Inflammatory macrophage treated with lipopolysaccharide for 1 hour (primary cell): Measurements from ENCODE around the gene FGF22.
"Not testable (repeated sequence)": the region's sequence is repeated elsewhere in the genome, so short reads cannot be mapped to it uniquely, and the experiment has no call there.

ENCODE experiments used
- DNase-seq, 2 donors: peaks; one replicate each; pipeline ENCODE4 v3.0.0-alpha.2; 2020 to 2022

FGF22 gene

GRCh38 chr19:639253-640160, at the start of gene FGF22:
Gene FGF22, plus strand, starts transcription at chr19:639879. Its CDS starts 47 bp downstream, at chr19:639926.
- peak; percentile 84 to 96 for DNase-seq

GRCh38 chr19:590396-590745, 49.3 kb upstream of the FGF22 start:
- no peak for DNase-seq

- DNase-seq: no peak
These were observed 49.0 kb upstream of the FGF22 start for GRCh38 chr19:590750-591098.

GRCh38 chr19:591099-591958, 48.4 kb upstream of the FGF22 start:
- DNase-seq: peak in 1 of 2 donors; percentile 21

- no peak for DNase-seq
These were observed 47.6 kb upstream of the FGF22 start for GRCh38 chr19:592101-592500.

- no peak for DNase-seq
These were observed 46.6 kb upstream of the FGF22 start for GRCh38 chr19:593055-593454.

GRCh38 chr19:593505-593904, 46.2 kb upstream of the FGF22 start:
- DNase-seq: peak in 1 of 2 donors; percentile 46

- no peak for DNase-seq
These were observed 45.3 kb upstream of the FGF22 start for GRCh38 chr19:594265-594870.

- DNase-seq: no peak
These were observed 44.1 kb upstream of the FGF22 start for GRCh38 chr19:595326-596262.

- DNase-seq: no peak
These were observed 43.4 kb upstream of the FGF22 start for GRCh38 chr19:596263-596655.

- DNase-seq: no peak
These were observed 42.0 kb upstream of the FGF22 start for GRCh38 chr19:597406-598315.

GRCh38 chr19:601310-601709, 38.4 kb upstream of the FGF22 start:
- no peak for DNase-seq

- DNase-seq: no peak
These were observed 37.9 kb upstream of the FGF22 start for GRCh38 chr19:601790-602189.

- no peak for DNase-seq
These were observed 37.0 kb upstream of the FGF22 start for GRCh38 chr19:602391-603301.

- not testable (repeated sequence) for DNase-seq
These were observed 36.4 kb upstream of the FGF22 start for GRCh38 chr19:603302-603639.

- not testable (repeated sequence) for DNase-seq
These were observed 35.9 kb upstream of the FGF22 start for GRCh38 chr19:603779-604178.

- DNase-seq: peak; percentile 11 to 12
These were observed 35.3 kb upstream of the FGF22 start for GRCh38 chr19:604355-604754.

GRCh38 chr19:605061-605971, 34.4 kb upstream of the FGF22 start:
- DNase-seq: not testable (repeated sequence)
